ENCODE results near the gene PTS.

Gene PTS

GRCh38 chr11:112212290-112212689 lies 13.9 kb upstream of the PTS start:
- H3K4me1 Mint-ChIP-seq (ENCODE audit: low read depth): peaks cover 20% of the 10 kb centered on the region
- peaks cover 2% of the 10 kb centered on the region for H3K27me3 Mint-ChIP-seq
- no peaks in the 10 kb centered on the region for H3K9me3 Mint-ChIP-seq (ENCODE audit: low read depth)
- no peaks in the 10 kb centered on the region for H3K36me3 Mint-ChIP-seq
- no peak overlapping the region for H3K27ac Mint-ChIP-seq
- H3K4me3 Mint-ChIP-seq: peak overlapping the region; percentile 47

DNA sequence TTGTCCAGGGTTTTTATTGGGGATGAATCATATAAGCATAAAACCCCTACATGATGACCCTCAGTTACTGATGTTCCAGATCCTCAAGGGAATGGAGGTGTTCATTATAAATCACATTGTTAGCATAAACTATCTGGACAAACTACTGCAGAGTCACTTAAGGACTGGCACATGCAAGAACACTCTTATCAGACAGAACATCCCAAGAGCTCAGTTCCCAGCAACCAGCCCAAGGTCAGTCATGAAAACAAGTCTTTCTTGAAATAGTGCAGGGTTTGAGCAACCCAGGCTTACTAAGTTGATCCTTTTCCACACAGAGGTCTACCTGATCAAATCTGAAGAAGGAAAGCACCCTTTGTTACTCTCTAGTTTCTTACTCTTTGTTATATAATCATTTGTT lies 13.5 kb upstream of the PTS start:
- Mint-ChIP-seq H3K4me1 (ENCODE audit: low read depth) (peaks cover 20% of the 10 kb centered on the region), H3K9me3 (ENCODE audit: low read depth) (no peaks in the 10 kb centered on the region), H3K27ac (no peak overlapping the region), H3K36me3 (no peaks in the 10 kb centered on the region), H3K27me3 (peaks cover 2% of the 10 kb centered on the region), H3K4me3 (no peak overlapping the region)

DNA sequence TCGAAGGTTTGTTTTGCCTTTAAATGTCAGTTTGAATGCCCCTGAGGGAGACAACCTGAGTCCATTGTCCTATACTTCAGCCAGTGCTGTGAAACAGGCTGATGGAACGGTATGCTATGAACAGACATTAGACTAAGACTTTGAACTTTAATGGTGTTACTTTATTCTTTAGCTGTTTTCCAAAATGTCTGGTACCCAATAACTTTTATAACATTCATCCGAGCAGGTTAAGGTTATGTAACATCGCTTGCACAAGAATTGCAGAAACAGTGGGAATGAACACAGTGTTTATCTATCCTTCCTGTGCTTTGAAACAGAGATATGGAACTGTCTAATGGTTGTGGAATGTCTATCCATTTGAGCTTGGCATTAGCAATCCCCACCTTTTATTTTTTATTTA lies 12.5 kb upstream of the PTS start:
- Mint-ChIP-seq H3K9me3 (ENCODE audit: low read depth) (no peaks in the 10 kb centered on the region), H3K27me3 (peaks cover 2% of the 10 kb centered on the region), H3K36me3 (no peaks in the 10 kb centered on the region), H3K4me3 (no peak overlapping the region), H3K4me1 (ENCODE audit: low read depth) (peaks cover 20% of the 10 kb centered on the region), H3K27ac (no peak overlapping the region)

GRCh38 chr11:112215621-112216020 lies 10.6 kb upstream of the PTS start:
- Mint-ChIP-seq H3K27ac (no peak overlapping the region), H3K4me1 (ENCODE audit: low read depth) (peaks cover 21% of the 10 kb centered on the region)

DNA sequence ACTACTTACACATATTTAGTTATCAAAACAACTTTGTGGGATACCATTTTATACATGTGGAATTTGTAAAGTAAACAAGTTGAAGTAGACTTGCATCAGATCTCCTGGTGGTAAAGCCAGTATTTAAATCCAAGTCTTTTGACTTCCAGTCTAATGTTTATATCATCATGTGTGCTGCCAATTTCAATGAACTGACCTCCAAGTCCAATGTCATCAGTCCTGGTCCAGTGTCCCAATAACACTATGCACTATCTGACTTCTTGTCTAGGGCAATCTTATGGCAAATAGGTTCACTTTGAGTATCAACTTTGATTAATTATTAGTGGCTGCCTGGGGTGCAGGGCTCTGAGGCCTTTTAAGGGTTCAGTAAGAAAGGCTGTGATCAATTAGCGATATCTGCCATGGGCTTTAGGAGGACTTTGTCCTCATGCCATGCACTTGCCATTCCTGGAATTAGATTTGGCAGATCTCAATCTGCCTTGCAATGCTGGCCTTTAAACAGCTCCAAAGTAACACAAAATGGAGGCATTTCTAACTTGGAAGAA lies 9.6 kb upstream of the PTS start:
- H3K27ac Mint-ChIP-seq: no peak overlapping the region
- H3K4me3 Mint-ChIP-seq: no peak overlapping the region
- peaks cover 2% of the 10 kb centered on the region for H3K27me3 Mint-ChIP-seq
- H3K4me1 Mint-ChIP-seq (ENCODE audit: low read depth): peaks cover 13% of the 10 kb centered on the region
- no peaks in the 10 kb centered on the region for H3K9me3 Mint-ChIP-seq (ENCODE audit: low read depth)
- H3K36me3 Mint-ChIP-seq: no peaks in the 10 kb centered on the region

More at GRCh38 chr11:112215621-112216020, 10.6 kb upstream of the PTS start:
- H3K4me3 Mint-ChIP-seq: no peak overlapping the region
- H3K27me3 Mint-ChIP-seq: peaks cover 2% of the 10 kb centered on the region
- no peaks in the 10 kb centered on the region for H3K36me3 Mint-ChIP-seq
- H3K9me3 Mint-ChIP-seq (ENCODE audit: low read depth): no peaks in the 10 kb centered on the region

DNA sequence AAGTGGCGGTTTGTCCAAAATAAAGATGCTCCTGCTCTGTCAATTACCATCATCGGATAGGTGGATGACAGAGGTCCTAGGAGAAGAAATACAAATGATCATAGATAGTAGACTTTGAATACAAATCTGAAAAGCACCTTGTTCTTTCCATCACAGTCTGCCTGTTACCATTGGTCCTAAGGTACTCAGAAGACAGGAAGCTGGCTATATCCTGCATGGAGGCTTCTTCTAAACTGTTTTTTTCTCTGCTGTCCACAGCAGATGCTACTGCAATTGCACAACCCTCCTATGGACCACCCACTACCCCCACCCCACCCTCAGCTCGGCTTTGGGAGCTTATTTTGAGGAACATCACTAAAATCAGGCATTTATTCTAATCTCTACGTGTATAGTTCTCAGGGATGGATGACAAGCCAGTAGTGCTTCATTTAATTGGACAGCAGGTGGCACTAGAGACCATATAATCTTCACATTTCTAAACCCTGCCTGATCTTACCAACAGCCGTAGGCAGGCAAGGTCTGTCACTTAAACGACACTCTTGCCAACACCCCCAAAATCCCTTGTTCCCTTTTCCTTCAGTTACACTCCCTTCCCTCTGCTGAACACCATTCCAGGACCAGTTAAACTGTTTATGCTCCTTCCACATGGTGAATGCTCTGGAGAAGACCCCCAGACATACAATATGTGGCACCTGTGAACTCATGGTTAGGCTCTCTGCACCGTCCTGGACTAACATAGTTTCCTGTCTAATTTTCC lies 6.6 kb upstream of the PTS start:
- no peaks in the 10 kb centered on the region for H3K36me3 Mint-ChIP-seq
- H3K9me3 Mint-ChIP-seq (ENCODE audit: low read depth): no peaks in the 10 kb centered on the region
- H3K27ac Mint-ChIP-seq: no peak overlapping the region
- H3K4me1 Mint-ChIP-seq (ENCODE audit: low read depth): peaks cover 2% of the 10 kb centered on the region
- no peak overlapping the region for H3K4me3 Mint-ChIP-seq
- H3K27me3 Mint-ChIP-seq: no peaks in the 10 kb centered on the region

DNA sequence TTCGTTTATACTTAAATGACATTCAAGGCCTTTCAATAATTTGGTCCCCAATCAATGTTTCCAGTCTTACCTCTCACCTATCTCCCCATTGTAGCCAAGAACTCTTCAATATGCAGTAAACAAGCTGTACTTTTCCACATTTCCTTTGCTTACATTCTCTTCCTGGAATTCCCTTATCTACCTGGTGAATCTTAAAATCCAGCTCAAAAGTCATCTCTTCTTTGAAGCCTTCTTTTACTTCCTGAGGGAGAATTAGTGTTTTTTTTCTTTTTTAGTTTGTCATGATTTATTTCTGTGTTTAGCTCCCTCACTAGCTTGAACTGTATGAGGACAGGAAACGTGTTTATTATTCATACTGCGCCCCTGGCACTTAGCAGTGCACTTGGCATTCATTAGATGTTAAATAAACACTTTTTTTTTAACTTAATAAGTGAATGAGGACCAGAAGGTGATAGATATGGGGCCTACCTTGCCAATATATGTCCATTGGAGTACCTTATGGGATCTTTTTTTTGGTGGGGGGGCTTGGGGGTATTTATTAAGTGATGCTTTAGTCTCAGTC lies 4.9 kb upstream of the PTS start:
- Mint-ChIP-seq H3K36me3 (no peaks in the 10 kb centered on the region), H3K27ac (no peak overlapping the region), H3K27me3 (no peaks in the 10 kb centered on the region), H3K4me1 (ENCODE audit: low read depth) (peaks cover 2% of the 10 kb centered on the region), H3K4me3 (no peak overlapping the region), H3K9me3 (ENCODE audit: low read depth) (no peaks in the 10 kb centered on the region)

- H3K27ac Mint-ChIP-seq: no peak overlapping the region
- H3K9me3 Mint-ChIP-seq (ENCODE audit: low read depth): no peaks in the 10 kb centered on the region
- peaks cover 7% of the 10 kb centered on the region for H3K4me1 Mint-ChIP-seq (ENCODE audit: low read depth)
Observed at GRCh38 chr11:112222303-112222702, 3.9 kb upstream of the PTS start.

DNA sequence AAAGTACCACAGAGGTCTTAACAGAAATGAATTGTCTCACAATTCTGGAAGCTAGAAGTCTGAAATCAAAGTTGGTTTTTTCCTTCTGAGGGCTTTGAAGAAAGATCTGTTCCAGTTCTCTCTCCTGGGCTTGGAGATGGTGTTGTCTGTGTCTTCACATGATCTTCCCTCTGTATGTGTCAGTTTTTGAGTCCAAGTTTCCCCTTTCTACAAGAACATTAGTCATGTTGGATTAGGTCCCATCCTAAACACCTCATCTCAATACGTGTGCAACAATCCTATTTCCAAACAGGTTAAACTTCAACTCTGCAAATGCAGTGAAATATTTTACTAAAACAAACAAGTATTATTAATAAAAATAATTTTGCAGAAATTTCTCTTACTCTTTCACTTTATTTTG lies 3.1 kb upstream of the PTS start:
- no peaks in the 10 kb centered on the region for H3K9me3 Mint-ChIP-seq (ENCODE audit: low read depth)
- no peaks in the 10 kb centered on the region for H3K27me3 Mint-ChIP-seq
- no peaks in the 10 kb centered on the region for H3K36me3 Mint-ChIP-seq
- no peak overlapping the region for H3K27ac Mint-ChIP-seq
- H3K4me3 Mint-ChIP-seq: no peak overlapping the region
- H3K4me1 Mint-ChIP-seq (ENCODE audit: low read depth): peaks cover 15% of the 10 kb centered on the region

More at GRCh38 chr11:112222303-112222702, 3.9 kb upstream of the PTS start:
- no peak overlapping the region for H3K4me3 Mint-ChIP-seq
- no peaks in the 10 kb centered on the region for H3K27me3 Mint-ChIP-seq
- no peaks in the 10 kb centered on the region for H3K36me3 Mint-ChIP-seq

DNA sequence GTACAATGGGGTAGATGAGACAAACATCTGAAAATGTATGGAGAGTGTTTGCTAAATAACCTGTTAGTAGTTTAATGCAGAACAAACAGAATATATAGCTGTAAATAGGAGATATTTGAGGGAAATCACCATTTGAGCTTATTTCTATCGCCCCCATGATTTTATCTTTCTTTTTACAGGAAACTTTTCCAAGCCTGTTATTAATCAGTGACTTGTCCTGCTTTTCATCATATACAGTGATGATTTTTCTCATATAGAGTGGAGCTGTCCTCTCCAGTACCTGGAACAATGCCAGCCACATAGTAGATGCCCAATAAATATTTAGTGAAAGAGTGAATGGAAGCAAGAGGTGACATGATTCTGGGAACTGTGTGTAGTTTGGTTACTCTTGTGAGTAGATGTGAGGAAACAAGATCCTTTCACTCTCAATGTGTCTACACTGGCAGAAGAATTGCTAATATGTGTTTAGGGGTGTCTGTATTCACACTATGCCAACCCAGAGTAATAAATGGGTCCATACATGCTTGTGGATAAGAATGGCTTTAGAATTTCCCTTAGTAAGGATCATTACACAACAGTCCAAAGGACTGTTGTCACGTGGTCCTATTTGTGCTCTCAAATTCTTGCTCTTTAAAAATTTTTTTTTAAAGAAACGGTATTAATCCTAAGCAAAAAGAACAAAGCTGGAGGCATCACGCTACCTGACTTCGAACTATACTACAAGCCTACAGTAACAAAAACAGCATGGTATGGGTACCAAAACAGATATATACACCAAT lies 2.3 kb upstream of the PTS start:
- Mint-ChIP-seq H3K4me1 (ENCODE audit: low read depth) (peaks cover 20% of the 10 kb centered on the region), H3K27ac (no peak overlapping the region), H3K27me3 (no peaks in the 10 kb centered on the region), H3K9me3 (ENCODE audit: low read depth) (no peaks in the 10 kb centered on the region), H3K4me3 (no peak overlapping the region), H3K36me3 (no peaks in the 10 kb centered on the region)

GRCh38 chr11:112225753-112226061 lies 521 bp upstream of the PTS start:
- Mint-ChIP-seq H3K4me1 (ENCODE audit: low read depth) (peaks cover 18% of the 10 kb centered on the region), H3K4me3 (peak overlapping the region; percentile 92), H3K36me3 (peaks cover 7% of the 10 kb centered on the region), H3K27me3 (no peaks in the 10 kb centered on the region), H3K9me3 (ENCODE audit: low read depth) (no peaks in the 10 kb centered on the region), H3K27ac (peak overlapping the region; percentile 91)

DNA sequence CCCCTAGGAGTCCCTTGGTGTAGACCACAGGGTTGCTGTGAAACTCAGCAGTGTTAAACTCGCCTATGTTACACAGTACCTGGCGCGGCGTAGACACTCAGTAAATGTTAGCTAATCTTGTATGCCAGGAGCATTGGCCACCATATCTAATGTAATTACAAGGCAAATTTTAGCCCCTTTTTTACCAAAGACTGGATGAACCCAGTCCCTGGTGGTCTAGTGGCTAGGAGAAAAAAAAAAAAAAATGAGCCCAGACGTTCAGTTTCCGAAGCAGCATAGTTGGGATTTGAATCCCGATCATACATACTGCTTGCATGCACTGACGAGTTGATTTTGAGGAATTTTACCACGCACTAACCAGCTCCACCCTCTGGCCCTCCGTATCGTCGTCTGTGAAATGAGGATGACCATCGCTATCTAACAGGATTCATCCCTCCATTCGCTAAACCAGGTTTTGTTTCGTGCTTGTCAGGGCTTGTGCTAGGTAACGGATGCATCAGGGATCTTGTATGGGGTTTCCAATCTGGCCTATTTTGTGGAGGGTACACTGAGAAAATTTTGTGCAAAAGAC lies 688 bp downstream of the PTS start:
- H3K36me3 Mint-ChIP-seq: peaks cover 11% of the 10 kb centered on the region
- H3K9me3 Mint-ChIP-seq (ENCODE audit: low read depth): no peaks in the 10 kb centered on the region
- peak overlapping the region; percentile 92 for H3K4me3 Mint-ChIP-seq
- H3K27ac Mint-ChIP-seq: peak overlapping the region; percentile 88
- H3K4me1 Mint-ChIP-seq (ENCODE audit: low read depth): peaks cover 20% of the 10 kb centered on the region
- H3K27me3 Mint-ChIP-seq: no peaks in the 10 kb centered on the region

DNA sequence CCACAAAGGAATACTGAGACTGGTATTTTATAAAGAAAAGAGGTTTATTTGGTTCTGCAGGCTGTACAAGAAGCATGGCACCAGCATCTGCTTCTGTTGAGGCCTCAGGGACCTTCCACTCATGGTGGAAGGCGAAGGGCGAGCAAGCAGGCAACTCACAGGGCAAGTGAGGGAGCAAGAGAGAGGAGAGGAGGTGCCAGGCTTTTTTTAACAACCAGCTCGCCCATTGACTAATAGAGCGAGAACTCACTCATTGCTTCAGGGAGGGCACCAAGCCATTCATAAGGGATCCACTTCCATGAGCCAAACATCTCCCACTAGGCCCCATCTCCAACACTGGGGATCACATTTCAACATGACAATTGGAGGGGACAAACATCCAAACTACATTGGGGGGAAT lies 1.2 kb downstream of the PTS start:
- peak overlapping the region; percentile 92 for H3K4me3 Mint-ChIP-seq
- no peaks in the 10 kb centered on the region for H3K9me3 Mint-ChIP-seq (ENCODE audit: low read depth)
- H3K27me3 Mint-ChIP-seq: no peaks in the 10 kb centered on the region
- H3K4me1 Mint-ChIP-seq (ENCODE audit: low read depth): peaks cover 20% of the 10 kb centered on the region
- peak overlapping the region; percentile 88 for H3K27ac Mint-ChIP-seq
- H3K36me3 Mint-ChIP-seq: peaks cover 11% of the 10 kb centered on the region

DNA sequence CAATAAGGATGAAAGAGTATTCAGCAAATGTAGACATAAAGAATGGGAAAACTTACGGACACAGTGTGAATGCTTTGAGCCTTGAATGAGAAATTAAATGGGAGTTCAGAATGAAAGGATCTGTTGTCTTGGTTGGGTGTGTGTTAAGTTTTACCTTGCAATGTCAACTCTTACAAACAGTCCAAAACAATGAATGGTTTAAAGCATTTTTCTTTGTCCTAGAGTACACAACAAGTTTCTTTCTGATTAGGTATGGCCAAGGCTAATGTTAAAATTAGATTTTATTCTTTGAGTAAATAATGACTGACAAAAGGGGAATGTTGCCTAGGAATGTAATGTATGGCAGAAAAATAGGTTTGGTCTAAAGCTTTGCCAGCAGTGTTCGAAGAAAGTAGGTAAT lies 2.5 kb downstream of the PTS start:
- no peak overlapping the region for H3K4me3 Mint-ChIP-seq
- no peak overlapping the region for H3K27ac Mint-ChIP-seq
- H3K27me3 Mint-ChIP-seq: no peaks in the 10 kb centered on the region
- H3K4me1 Mint-ChIP-seq (ENCODE audit: low read depth): peaks cover 20% of the 10 kb centered on the region
- peaks cover 11% of the 10 kb centered on the region for H3K36me3 Mint-ChIP-seq
- no peaks in the 10 kb centered on the region for H3K9me3 Mint-ChIP-seq (ENCODE audit: low read depth)

DNA sequence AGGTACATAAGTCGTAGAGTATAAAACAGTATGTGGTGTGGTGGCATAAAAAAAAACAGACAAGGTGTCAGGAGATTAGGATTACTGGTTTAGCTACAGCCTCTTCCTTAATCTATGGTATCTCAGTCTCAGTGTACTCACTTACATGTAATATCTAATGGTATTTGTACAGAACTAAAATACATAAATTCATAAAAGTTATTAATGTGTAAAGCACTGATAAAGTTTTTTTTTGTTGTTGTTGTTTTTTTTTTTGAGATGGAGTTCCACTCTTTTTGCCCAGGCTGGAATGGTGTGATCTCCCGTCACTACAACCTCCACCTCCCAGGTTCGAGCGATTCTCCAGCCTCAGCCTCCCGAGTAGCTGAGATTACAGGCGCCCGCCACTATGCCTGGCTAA lies 2.9 kb downstream of the PTS start:
- Mint-ChIP-seq H3K9me3 (ENCODE audit: low read depth) (no peaks in the 10 kb centered on the region), H3K27ac (no peak overlapping the region), H3K4me1 (ENCODE audit: low read depth) (peaks cover 20% of the 10 kb centered on the region), H3K36me3 (peaks cover 11% of the 10 kb centered on the region), H3K4me3 (no peak overlapping the region), H3K27me3 (no peaks in the 10 kb centered on the region)
